G401 (cell line): ENCODE measurements around the gene HECTD2. TPM values are rescaled to one million over a fixed set of nuclear protein-coding genes. Genes with fewer than 3 reads are reported as not detected.
"Not testable (repeated sequence)": the region's sequence is repeated elsewhere in the genome, so short reads cannot be mapped to it uniquely, and the experiment has no call there.

Experiments used
- DNase-seq: peaks from one replicate; pipeline ENCODE4 v3.0.0-alpha.2; 2015; ENCODE audit warnings: low spot score
- in situ Hi-C: cut with HindIII; loops from 2 replicates; pipeline ENCODE4 v1.10.0; 2016; ENCODE audit warnings: low sequenced_read_pairs, mixed read lengths
- total RNA-seq: library from RNA; depleted of rRNA; stranded (reverse); fragments of >200 nt; shearing (Covaris generic); gene quantifications from 2 replicates; pipeline ENCODE4 v1.2.3, GENCODE V29; 2014

HECTD2 gene
- total RNA-seq, 1 experiment from 2014 or later: 14.0 TPM

DNA sequence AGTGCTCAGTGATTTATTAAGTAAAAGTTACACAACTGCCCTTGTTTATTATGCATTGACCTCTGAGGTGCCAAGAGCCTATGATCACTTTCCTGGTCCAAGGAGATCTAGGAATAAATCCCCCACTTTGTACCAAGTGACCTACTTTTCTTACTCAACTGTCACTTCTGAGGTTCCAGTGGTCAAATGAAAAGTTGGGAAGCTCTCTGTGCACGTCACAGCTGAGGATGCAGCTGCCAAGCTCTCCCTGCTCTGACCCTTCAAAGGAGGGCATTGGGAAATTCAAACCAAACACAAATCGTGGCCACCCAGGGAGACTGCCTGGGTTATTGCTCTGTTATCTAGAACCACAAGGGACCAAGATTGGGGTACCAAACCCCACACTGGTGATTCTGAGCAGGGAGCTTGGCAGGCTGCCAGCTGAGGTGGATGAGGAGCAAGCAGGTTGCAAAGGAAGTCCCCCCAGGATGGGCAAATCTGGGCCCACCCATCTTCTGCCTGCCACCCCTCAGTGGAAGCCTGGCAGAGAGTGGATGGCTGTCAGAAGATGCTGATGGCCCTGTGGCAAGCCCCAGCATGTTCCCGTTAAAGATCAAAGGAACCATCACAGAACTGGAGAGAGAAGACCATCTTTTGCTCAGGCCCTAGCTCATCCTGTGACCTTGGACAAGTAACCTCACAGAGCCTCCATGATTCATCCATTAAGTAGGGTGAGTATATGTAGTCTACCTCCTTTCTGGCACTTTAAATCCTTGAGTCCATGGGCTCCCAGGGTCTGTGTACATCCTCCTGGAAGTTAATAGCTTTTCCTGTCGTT, 116.0 kb downstream of the HECTD2 start:
- in situ Hi-C loops: no loop called here
- no peak for DNase-seq

DNA sequence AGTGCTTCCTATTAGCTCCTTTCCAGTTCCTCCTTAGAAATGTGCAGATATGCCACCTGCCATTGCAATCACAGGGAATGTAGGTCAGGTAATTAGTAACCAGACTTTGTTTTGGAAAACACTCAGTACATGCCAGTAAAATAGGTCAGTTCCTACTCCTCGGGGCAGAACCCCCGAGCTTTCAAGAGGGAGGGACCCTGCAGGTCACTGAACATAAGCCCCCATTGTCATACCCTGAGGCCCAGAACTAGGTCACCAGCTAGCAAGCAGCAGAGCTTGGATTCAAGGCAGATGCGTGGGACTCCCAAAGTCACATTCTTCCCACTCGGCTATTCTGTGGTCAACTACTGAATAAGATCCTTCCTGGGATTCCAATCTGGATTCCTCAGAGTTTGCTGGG, 117.9 kb downstream of the HECTD2 start:
- in situ Hi-C loops: no loop called here
- peak; percentile 79 for DNase-seq

DNA sequence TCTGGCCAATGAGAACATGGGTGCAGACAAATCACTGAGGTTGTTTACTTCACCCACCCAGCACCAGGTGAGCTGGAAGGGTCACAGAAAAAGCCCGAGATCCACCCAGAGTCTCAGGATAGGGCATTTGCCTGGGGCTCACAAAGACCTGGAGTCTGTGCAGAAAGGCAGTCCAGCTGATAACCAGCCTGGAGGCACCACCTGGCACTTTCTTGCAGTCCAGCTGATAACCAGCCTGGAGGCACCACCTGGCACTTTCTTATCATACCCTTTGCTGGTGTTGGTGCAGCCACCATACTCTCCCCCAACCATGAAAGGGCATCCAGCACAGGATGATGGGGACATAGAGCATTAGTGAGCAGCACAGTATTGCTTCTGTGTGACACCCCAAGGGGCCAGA, 118.6 kb downstream of the HECTD2 start:
- peak; percentile 35 for DNase-seq
- in situ Hi-C loops: no loop called here

DNA sequence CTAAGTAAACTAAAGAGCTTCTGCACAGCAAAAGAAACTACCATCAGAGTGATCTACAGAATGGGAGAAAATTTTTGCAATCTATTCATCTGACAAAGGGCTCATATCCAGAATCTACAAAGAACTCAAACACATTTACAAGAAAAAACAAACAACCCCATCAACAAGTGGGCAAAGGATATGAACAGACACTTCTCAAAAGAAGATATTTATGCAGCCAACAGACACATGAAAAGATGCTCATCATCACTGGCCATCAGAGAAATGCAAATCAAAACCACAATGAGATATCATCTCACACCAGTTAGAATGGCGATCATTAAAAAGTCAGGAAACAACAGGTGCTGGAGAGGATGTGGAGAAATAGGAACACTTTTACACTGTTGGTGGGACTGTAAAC, 124.6 kb downstream of the HECTD2 start:
- in situ Hi-C loops, DNase-seq: not testable (repeated sequence)

DNA sequence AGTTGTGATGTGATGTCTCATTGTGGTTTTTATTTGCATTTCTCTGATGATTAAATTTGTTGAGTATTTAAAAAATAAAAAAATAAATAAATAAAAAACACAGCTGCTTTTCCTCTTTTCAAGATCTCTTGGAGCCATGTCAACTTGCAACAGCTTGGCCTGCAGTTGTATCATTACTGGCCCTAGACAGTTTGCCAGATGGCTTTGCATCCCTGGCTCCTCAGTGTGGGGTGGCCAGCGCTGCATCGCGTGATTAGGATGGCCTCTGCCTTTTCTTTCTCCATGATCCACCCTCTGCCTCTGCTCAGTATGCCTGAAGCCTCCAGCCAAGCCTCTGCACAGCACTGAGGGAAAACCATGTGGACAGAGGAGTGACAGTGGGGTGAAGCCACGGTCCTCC, 126.0 kb downstream of the HECTD2 start:
- DNase-seq: no peak
- in situ Hi-C loops: no loop called here

DNA sequence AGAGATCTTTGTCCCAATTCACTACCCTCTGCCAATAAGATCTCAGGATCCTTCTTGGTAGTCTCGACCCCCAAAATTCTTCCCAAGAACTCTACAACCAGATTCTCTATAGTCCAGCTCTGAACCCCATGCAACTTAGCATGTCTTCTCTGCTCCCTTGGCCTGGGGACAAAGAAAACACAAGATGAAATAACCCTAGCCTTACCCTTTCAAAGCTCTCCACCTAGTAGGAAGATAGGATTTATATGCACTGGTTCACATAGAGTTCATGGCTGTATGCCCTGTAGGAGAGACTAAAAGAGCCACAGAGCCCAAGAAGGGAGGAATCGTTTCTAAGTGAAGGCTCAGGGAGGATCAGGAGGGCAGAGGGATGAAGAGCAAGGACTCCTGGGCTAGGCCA, 126.6 kb downstream of the HECTD2 start:
- in situ Hi-C loops: no loop called here

DNA sequence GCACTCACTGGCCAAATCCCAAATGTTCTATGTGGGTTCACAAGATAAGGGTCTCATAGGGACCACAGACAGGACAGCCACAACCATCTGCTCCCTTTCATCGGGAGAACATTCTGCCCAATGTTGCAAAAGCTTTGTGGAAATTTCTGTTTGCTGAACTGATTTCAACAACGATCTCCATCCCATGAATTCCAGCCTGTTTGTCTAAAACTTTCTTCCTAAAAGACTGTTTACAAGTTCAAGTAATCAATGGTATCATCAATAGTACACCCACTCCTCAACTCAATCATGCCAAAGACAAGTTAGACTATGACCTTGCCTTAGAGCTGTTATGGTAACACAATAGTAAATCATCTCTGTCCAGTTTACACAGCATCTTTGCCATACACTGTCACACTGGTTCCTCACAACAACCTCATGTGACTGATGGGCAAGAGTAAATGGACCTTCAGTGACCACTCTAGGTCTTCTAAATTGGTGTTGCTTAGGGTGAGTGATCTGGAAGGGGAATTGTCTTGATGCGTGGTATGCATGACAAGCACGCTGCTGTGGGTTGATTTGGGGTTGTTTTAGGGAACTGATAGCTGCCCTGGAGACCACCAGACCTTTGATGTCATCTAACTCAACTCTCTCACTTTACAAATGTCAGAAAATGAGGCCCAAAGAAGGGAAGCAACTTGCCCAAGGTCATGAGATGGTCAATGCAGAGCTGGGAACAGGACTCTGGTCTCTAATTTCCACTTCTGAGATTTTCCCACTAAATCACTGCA, 127.7 kb downstream of the HECTD2 start:
- in situ Hi-C loops: no loop called here
- DNase-seq: no peak

More for the DNA sequence above, 126.6 kb downstream of the HECTD2 start:
- DNase-seq: no peak

DNA sequence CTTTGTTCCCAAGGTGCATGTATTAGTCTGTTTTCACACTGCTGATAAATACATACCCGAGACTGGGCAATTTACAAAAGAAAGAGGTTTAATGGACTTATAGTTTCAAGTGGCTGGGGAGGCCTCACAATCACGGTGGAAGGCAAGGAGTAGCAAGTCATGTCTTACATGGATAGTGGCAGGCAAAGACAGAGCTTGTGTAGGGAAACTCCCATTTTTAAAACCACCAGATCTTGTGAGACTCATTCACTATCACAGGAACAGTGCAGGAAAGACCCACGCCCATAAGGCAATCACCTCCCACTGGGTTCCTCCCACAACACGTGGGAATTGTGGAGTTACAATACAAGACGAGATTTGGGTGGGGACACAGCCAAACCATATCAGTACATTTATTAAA, 129.8 kb downstream of the HECTD2 start:
- DNase-seq: no peak
- in situ Hi-C loops: no loop called here

DNA sequence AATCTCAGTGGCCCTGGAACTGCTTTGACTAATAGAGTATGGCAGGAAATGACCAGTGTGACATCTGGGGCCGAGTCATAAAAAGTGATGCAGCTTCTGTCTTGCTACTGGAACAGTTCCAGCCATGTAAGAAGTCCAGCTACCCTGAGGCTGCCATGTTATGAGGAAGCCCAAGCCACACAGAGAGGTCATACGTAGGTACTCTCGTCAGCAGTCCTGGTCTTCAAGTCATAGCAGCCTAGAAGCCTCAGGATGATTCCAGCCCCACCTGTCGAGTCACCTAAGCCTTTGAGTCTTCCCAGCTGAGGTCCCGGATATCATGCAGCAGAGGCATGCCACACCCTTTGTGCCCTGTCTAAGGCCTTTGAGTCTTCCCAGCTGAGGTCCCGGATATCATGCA, 130.6 kb downstream of the HECTD2 start:
- DNase-seq: no peak
- in situ Hi-C loops: no loop called here

DNA sequence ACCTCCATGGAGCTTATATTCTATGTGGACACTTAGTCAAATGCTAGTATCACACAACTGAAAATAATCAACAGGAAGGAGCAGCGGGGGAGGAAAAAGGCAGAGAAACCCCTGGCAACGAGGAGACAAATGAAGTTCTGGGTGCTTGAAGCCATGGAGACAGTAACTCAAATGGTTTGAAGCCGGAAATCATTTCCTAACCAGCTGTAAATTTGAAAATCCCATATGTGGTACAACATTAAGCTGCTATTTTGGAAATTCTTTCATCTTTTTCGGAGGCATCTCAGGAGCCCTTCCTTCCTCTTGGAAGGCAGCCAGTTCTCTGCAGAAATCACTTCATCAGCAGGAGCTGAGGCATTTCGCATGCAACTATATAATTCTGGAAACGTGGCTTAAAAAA, 131.3 kb downstream of the HECTD2 start:
- peak; percentile 8 for DNase-seq
- in situ Hi-C loops: no loop called here

DNA sequence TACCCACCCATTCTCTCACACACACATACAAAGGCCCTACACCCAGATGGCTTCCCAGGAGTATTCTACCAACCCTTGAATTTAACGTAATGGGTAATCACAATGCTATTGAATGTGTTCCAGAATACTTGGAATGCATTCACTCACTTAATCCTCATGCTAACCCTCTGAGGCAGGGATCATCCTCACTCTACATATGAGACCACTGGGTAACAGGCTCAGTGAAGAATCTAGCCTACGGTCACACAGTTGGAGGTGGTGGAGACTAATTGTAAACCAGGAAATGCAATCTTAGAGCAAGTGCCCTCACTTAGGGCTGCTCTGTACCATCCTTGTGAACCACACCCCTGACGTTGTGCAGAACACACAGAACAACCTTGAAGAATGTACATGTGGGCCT, 135.2 kb downstream of the HECTD2 start:
- no peak for DNase-seq
- in situ Hi-C loops: no loop called here

DNA sequence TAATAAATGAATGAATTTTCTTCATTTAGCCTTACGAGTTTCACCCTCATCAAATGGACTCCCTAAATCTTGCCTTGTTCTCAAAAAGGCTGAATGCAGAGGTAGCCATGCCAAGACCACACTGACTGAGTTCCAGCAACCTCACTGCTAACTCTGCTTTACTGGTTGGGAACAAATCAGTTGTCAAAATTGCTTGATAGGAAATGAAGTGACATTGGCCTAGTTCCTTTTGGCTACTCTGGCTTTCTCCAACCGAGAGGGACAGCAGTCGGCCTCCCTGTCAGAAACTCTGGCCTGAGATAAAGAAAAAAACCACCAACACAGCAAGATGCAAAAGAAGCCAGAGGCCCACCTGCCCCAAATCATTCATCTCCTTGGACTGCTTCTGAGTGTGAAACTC, 135.7 kb downstream of the HECTD2 start:
- no peak for DNase-seq
- in situ Hi-C loops: no loop called here

DNA sequence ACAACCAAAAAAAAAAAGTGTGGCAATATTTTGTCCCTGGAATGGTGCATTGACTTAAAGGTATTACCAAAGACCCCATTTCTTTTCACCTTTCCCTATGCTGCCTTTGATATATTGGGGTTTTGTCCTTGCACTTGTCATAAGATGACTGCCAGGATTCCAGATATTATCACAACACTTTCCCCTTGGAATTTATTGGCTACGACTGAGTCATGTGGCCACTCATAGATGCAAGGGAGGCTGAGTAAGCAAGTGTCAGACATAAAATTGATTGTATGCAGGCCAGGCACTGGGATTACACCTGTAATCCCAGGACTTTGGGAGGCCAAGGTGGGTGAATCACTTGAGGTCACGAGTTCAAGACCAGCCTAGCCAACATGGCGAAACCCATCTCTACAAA, 139.1 kb downstream of the HECTD2 start:
- no peak for DNase-seq
- in situ Hi-C loops: no loop called here

DNA sequence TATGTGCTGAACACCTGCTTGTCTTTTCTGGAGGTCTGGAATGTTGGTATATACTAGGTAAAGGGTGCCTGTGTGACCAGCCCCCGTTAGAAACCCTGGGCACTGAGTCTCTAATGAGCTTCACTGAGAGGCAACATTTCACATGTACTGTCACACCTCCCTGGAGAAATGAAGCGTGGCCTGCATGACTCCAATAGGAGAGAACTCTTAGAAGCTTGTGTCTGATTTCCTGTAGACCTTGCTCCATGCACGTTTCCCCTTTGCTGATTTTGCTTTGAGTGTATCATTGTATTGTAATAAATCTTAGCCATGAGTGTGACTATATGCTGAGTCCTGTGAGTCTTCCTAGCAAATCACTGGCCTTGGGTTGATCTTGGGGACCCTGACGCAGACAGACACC, 139.9 kb downstream of the HECTD2 start:
- in situ Hi-C loops: no loop called here
- DNase-seq: no peak

DNA sequence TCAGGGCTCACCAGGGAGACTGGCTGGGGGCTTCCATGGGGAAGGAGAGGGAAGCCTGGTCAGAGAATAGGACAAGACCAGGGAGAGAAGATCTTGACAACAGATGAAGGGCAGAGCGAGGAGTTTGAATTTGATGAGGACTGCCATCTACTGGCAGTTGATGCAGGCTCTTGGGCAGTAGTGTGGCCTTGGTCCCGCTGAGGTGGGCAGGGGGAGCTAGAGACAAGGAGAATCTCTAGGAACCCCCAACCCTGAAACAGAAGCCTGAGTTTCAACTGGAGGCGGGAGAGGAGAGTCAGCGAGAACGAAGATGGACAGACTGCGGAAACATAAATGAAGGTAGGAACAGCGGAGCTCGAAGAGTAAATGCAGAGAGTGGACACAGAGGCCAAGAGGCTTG, 141.7 kb downstream of the HECTD2 start:
- in situ Hi-C loops: no loop called here
- DNase-seq: peak; percentile 48

DNA sequence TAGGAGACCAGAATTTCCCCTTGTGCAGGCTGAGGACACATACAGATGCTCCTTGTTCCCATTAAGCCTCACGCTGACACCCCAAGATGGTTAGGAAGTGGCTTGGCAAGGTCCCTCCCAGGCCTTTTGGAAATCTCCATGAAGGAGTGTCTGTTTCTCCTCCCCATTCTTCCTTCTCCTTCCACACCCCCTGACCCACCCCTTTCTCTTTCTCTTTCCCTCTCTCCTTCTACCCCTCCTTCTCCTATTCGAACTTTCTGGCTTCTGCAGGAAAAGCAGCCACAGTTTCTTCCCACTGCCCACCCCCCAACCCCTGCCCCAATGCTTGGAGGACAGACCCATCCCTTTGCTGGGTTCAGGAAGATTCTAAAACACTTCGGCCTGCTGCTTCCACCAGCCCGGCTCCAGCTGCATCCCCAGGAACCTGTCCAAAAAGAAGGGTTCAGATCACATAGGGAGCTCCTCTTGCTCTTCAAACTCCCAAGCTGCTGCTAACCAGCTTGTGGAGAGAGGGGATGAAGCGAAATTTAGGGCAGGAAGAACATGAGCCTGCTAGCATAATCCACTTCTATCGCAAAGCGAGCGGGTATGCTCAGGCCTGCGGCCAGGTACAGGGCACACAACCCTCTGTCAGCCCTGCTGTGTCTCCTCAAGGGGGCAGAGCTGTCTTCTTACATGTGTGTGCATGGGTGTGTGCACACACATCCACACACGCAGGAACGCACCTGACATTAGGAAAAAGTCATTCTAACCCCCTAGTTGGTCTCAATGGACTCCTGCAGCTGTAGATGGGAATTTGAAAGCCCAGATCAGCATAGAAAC, 142.3 kb downstream of the HECTD2 start:
- no peak for DNase-seq
- in situ Hi-C loops: no loop called here

DNA sequence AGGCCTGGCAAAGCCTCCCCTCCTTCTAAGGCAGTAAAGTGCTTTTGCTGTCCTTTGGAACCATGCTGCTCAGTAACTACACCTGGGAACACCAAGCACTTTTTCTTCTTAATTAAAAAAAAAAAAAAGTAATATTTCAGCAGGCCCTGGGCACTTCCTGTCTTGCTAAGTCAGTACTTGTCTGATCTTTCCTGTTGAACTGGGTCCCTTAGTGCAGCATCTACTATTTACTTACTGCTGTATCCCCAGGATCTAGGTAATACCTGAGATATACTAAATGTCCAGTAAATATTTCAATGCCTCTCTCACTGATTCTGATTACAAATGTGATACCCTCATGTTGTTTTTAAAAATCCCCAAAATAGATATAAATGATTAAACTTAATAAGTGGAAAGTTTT, 145.3 kb downstream of the HECTD2 start:
- in situ Hi-C loops: no loop called here
- DNase-seq: no peak

DNA sequence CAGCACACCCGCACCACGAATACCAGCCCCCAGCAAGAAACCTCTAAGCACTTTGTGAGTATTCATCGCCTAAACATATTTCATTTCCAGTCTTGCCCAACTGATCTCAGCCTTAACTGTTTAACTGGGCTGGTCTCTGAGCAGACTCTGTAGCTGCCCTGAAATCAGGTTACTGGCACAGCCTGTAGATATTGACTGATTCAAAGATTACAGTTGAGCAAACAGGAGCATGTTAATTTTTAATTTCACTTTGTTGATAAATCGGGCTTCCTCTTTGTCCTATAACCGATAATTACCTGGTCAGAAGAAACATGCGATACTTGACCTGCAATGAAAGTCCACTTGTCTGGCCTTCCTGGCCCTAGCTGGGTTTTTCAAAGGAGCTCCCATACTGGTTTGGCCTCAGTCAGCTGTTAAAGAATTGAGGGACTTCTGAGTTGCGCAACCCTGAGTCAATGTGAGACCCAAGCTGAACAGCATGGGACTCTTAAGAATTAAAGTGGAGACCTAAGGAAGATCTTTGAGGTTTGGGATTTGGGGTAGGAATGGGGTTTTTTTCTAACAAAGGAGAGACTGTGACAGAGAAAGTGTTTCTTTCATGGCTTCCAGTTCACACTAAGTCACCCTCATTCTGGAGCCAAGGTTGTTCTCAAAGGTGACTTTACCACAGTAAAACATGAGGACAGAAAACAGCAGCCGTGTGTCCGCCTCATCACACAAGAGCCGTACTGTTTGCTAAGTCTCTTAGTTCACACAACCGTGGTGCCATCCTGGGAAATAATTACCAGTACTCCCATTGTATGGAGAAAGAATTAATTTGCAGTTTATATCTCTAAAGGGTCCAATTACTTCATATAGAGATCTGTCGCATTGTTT, 146.8 kb downstream of the HECTD2 start:
- no peak for DNase-seq
- in situ Hi-C loops: no loop called here

DNA sequence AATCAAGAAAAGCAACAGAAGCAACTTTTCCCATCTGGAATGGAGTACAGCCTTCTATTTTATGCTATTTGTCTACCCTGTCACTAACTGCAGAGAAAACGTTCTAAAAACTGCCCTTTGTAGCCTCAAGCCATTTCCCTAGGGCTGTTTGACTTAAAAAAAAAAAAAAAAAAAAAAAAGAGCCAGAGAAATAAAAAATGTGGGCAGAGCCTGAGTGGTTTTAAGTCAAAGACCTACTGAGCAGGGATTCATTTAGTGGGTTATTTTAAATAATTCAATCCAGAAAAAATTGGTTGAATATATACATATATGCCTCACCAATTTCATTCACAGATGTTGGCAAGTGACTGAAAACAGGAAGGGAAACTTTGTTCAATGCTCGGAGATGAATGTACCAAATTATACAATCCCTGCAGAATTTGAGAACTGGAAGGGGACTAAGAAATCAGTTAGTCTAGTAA, 147.5 kb downstream of the HECTD2 start:
- no peak for DNase-seq
- in situ Hi-C loops: no loop called here
